ENCODE measurements around the gene COL4A4.
"Not testable (repeated sequence)": the region's sequence is repeated elsewhere in the genome, so short reads cannot be mapped to it uniquely, and the experiment has no call there.

Gene COL4A4

GRCh38 chr2:227115761-227116160, 48.2 kb downstream of the COL4A4 start:
- DNase-seq (ENCODE audit: low spot score): no peak
- FAIRE-seq: no peak

GRCh38 chr2:227106845-227107759, 56.9 kb downstream of the COL4A4 start:
- FAIRE-seq (peak; percentile 44), DNase-seq (ENCODE audit: low spot score) (peak; percentile 39)

- DNase-seq (ENCODE audit: low spot score): no peak
These were observed 60.4 kb downstream of the COL4A4 start for GRCh38 chr2:227103583-227103982.

GRCh38 chr2:227099340-227099739, 64.7 kb downstream of the COL4A4 start:
- no peak for DNase-seq (ENCODE audit: low spot score)
- FAIRE-seq: no peak

More at GRCh38 chr2:227103583-227103982, 60.4 kb downstream of the COL4A4 start:
- no peak for FAIRE-seq

GRCh38 chr2:227098162-227098515, 65.9 kb downstream of the COL4A4 start:
- FAIRE-seq: no peak

GRCh38 chr2:227097495-227098161, 66.4 kb downstream of the COL4A4 start:
- DNase-seq (ENCODE audit: low spot score): no peak
- no peak for FAIRE-seq

More at GRCh38 chr2:227098162-227098515, 65.9 kb downstream of the COL4A4 start:
- no peak for DNase-seq (ENCODE audit: low spot score)

- no peak for DNase-seq (ENCODE audit: low spot score)
- no peak for FAIRE-seq
These were observed 68.7 kb downstream of the COL4A4 start for GRCh38 chr2:227095346-227095745.

GRCh38 chr2:227082286-227082685, 81.7 kb downstream of the COL4A4 start:
- FAIRE-seq: no peak

GRCh38 chr2:227079726-227080125, 84.3 kb downstream of the COL4A4 start:
- DNase-seq (ENCODE audit: low spot score) (no peak), FAIRE-seq (no peak)

More at GRCh38 chr2:227082286-227082685, 81.7 kb downstream of the COL4A4 start:
- no peak for DNase-seq (ENCODE audit: low spot score)

- not testable (repeated sequence) for FAIRE-seq; DNase-seq (ENCODE audit: low spot score)
These were observed 98.9 kb downstream of the COL4A4 start for GRCh38 chr2:227065065-227065464.

GRCh38 chr2:227058888-227059399, 105.1 kb downstream of the COL4A4 start:
- no peak for DNase-seq (ENCODE audit: low spot score)
- FAIRE-seq: no peak

- FAIRE-seq (no peak), DNase-seq (ENCODE audit: low spot score) (no peak)
These were observed 106.1 kb downstream of the COL4A4 start for GRCh38 chr2:227057743-227058447.

GRCh38 chr2:227057060-227057459, 106.9 kb downstream of the COL4A4 start:
- no peak for DNase-seq (ENCODE audit: low spot score)
- no peak for FAIRE-seq

- DNase-seq (ENCODE audit: low spot score) (no peak), FAIRE-seq (no peak)
These were observed 110.0 kb downstream of the COL4A4 start for GRCh38 chr2:227054006-227054405.

GRCh38 chr2:227052879-227053278, 111.1 kb downstream of the COL4A4 start:
- DNase-seq (ENCODE audit: low spot score) (no peak), FAIRE-seq (no peak)

GRCh38 chr2:227043981-227044380, 120.0 kb downstream of the COL4A4 start:
- FAIRE-seq (no peak), DNase-seq (ENCODE audit: low spot score) (no peak)

GRCh38 chr2:227038550-227039189, 125.3 kb downstream of the COL4A4 start:
- FAIRE-seq (no peak), DNase-seq (ENCODE audit: low spot score) (no peak)

GRCh38 chr2:227036527-227036926, 127.5 kb downstream of the COL4A4 start:
- FAIRE-seq (no peak), DNase-seq (ENCODE audit: low spot score) (no peak)

GRCh38 chr2:227035711-227036367, 128.2 kb downstream of the COL4A4 start:
- FAIRE-seq (no peak), DNase-seq (ENCODE audit: low spot score) (no peak)

- DNase-seq (ENCODE audit: low spot score) (no peak), FAIRE-seq (no peak)
These were observed 130.4 kb downstream of the COL4A4 start for GRCh38 chr2:227033471-227034148.

Measured in RCC 7860 (cell line).